Endothelial cell of umbilical vein (primary cell): ENCODE results near the gene IRF1. TPM values are rescaled to one million over a fixed set of nuclear protein-coding genes. Genes with fewer than 3 reads are reported as not detected.

Source experiments
- BruUV-seq: library from RNA; stranded (reverse); fragments of 400-500 nt; replicated peaks from 2 replicates; lab custom pipeline; 2021; lab: Mats Ljungman, UMichigan
- CTCF ChIA-PET: fragments of 300-600, 350-600 bp; sonication (Branson Sonifier 250); formaldehyde crosslinking; loops from one replicate; lab custom pipeline; 2021; ENCODE audit warnings: antibody characterized with exemption, inconsistent platforms; lab: Charles Lee
- POLR2A ChIA-PET: fragments of 300-600, 350-600 bp; sonication (Branson Sonifier 250); formaldehyde crosslinking; loops from one replicate; lab custom pipeline; 2021; ENCODE audit warnings: antibody characterized with exemption, inconsistent platforms; lab: Charles Lee
- DNase-seq: peaks from one replicate; pipeline ENCODE4 v3.0.0-alpha.2; 2011; ENCODE audit warnings: low read depth, low spot score
- FAIRE-seq: peaks from 2 replicates; lab custom pipeline; 2011; peaks lifted over from hg19 to GRCh38; lab: Jason Lieb, UNC
- H2AFZ ChIP-seq: 2 replicates; pipeline ENCODE4 v1.6.0; 2012; ENCODE audit warnings: low read depth, low read length, control low read depth, inconsistent platforms
- H3K27ac ChIP-seq: 2 replicates; pipeline ENCODE4 v1.5.1; 2011; ENCODE audit warnings: low read depth, mild to moderate bottlenecking, control low read depth, low read length, moderate library complexity; ENCODE audit not compliant: insufficient read depth
- H3K27me3 ChIP-seq, 2 experiments: 2 replicates each; pipeline versions ENCODE4 v1.6.0 to v1.6.1; 2011; ENCODE audit warnings: low read length in 2 of 2, mixed read lengths in 1 of 2; ENCODE audit not compliant: control insufficient read depth in 2 of 2, insufficient read depth in 2 of 2
- H3K36me3 ChIP-seq, 2 experiments: 2 replicates in 1 of 2; 3 replicates in 1 of 2; pipeline ENCODE4 v1.5.1; 2011; ENCODE audit warnings: low read length in 2 of 2, mild to moderate bottlenecking in 1 of 2, moderate library complexity in 1 of 2; ENCODE audit not compliant: control insufficient read depth in 2 of 2, insufficient read depth in 2 of 2; ENCODE audit errors: extremely low read depth in 1 of 2
- H3K4me1 ChIP-seq: 3 replicates; pipeline ENCODE4 v1.5.1; 2011; ENCODE audit warnings: mild to moderate bottlenecking, low read length; ENCODE audit not compliant: control insufficient read depth, insufficient read depth; ENCODE audit errors: extremely low read depth
- H3K4me2 ChIP-seq: 2 replicates; pipeline ENCODE4 v1.6.1; 2011; ENCODE audit warnings: low read length, control low read depth, mixed read lengths; ENCODE audit not compliant: insufficient read depth
- H3K4me3 ChIP-seq, 3 experiments: fragments of 200-600 bp in 1 of 3; sonication (generic), shearing (Covaris generic) in 1 of 3; replicated peaks in 1 of 3; 2 replicates each; pipeline ENCODE4 v1.5.1; 2011 to 2016; ENCODE audit warnings: control low read depth in 3 of 3, low read length in 3 of 3, mild to moderate bottlenecking in 2 of 3, inconsistent platforms in 1 of 3, low read depth in 1 of 3, moderate library complexity in 1 of 3; ENCODE audit not compliant: insufficient read depth in 1 of 3
- H3K79me2 ChIP-seq: 2 replicates; pipeline ENCODE4 v1.6.0; 2012; ENCODE audit warnings: low read length, inconsistent platforms; ENCODE audit not compliant: control insufficient read depth, insufficient read depth
- H3K9ac ChIP-seq: replicated peaks from 2 replicates; pipeline ENCODE3; 2011; ENCODE audit warnings: low read length, control low read depth; ENCODE audit not compliant: insufficient read depth; ENCODE audit errors: extremely low read depth
- H3K9me1 ChIP-seq: replicated peaks from 3 replicates; pipeline ENCODE4 v1.6.0; 2011; ENCODE audit warnings: mild to moderate bottlenecking, low read length; ENCODE audit not compliant: control insufficient read depth, insufficient read depth; ENCODE audit errors: extremely low read depth
- H3K9me3 ChIP-seq: replicated peaks from 2 replicates; pipeline ENCODE4 v1.5.1; 2012; ENCODE audit warnings: low read length, inconsistent platforms; ENCODE audit not compliant: control insufficient read depth, insufficient read depth
- H4K20me1 ChIP-seq: replicated peaks from 2 replicates; pipeline ENCODE3; 2011; ENCODE audit warnings: mild to moderate bottlenecking, low read length; ENCODE audit not compliant: control insufficient read depth, insufficient read depth; ENCODE audit errors: extremely low read depth
- CTCF ChIP-seq, 2 donors: IDR thresholded peaks; 1 replicate in 1 of 2; 2 replicates in 1 of 2; pipeline ENCODE4 v1.5.1; 2011; ENCODE audit warnings: low read length in 2 of 2, mild to moderate bottlenecking in 2 of 2, moderate library complexity in 2 of 2, control low read depth in 1 of 2, inconsistent platforms in 1 of 2, low read depth in 1 of 2; ENCODE audit not compliant: insufficient read depth in 1 of 2; ENCODE audit errors: extremely low read depth in 1 of 2
- EZH2 ChIP-seq: IDR thresholded peaks from 2 replicates; pipeline ENCODE4 v1.6.1; 2012; ENCODE audit warnings: borderline replicate concordance, low read depth, mild to moderate bottlenecking, moderate library complexity, low read length, inconsistent platforms; ENCODE audit not compliant: severe bottlenecking
- FOS ChIP-seq: IDR thresholded peaks from 2 replicates; pipeline ENCODE4 v1.6.1; 2011; ENCODE audit warnings: mild to moderate bottlenecking, low read length, moderate library complexity, borderline replicate concordance; ENCODE audit not compliant: insufficient read depth
- GATA2 ChIP-seq: IDR thresholded peaks from 2 replicates; pipeline ENCODE4 v1.7.0; 2011; ENCODE audit warnings: low read depth, mild to moderate bottlenecking, moderate library complexity, mixed read lengths, low read length; ENCODE audit not compliant: insufficient read length, insufficient read depth
- JUN ChIP-seq: IDR thresholded peaks from 2 replicates; pipeline ENCODE4 v1.6.1; 2011; ENCODE audit warnings: borderline replicate concordance, low read depth; ENCODE audit not compliant: insufficient read length, insufficient read depth
- MAX ChIP-seq: IDR thresholded peaks from 2 replicates; pipeline ENCODE4 v1.6.1; 2011; ENCODE audit not compliant: insufficient read depth, insufficient read length
- MYC ChIP-seq: IDR thresholded peaks from one replicate; pipeline ENCODE4 v1.6.1; 2011; ENCODE audit warnings: mild to moderate bottlenecking, low read depth, low read length
- POLR2A ChIP-seq: IDR thresholded peaks from 2 replicates; pipeline ENCODE4 v1.6.1; 2012; ENCODE audit warnings: low read depth, mild to moderate bottlenecking, control low read depth, low read length
- POLR2AphosphoS5 ChIP-seq: IDR thresholded peaks from 2 replicates; pipeline ENCODE4 v1.6.1; 2012; ENCODE audit warnings: low read depth, mild to moderate bottlenecking, control low read depth, low read length, moderate library complexity; ENCODE audit not compliant: insufficient read depth
- dilution Hi-C: fragments of 300-500 bp; cut with MboI; formaldehyde crosslinking; loops from one replicate; pipeline ENCODE4 v1.15.0; 2019; ENCODE audit warnings: low sequenced_read_pairs; ENCODE audit not compliant: extremely low pct_ligation_motif_present
- intact Hi-C: fragments of 100-400 bp; cut with micrococcal nuclease; formaldehyde crosslinking; loops from one replicate; pipeline ENCODE4 v1.10.0; 2022
- polyA plus RNA-seq, 4 experiments: library from polyadenylated mRNA; depleted of rRNA in 3 of 4; stranded (reverse) in 3 of 4; unstranded in 1 of 4; fragments of >200 nt; gene quantifications; 2 replicates each; pipeline versions ENCODE4 v1.2.1 to v1.2.3, GENCODE V29; 2011 to 2012; ENCODE audit warnings: missing spikeins in 1 of 4
- total RNA-seq: library from RNA; stranded (reverse); gene quantifications from 2 replicates; pipeline ENCODE4 v1.2.3, GENCODE V29; 2021

IRF1 gene
- total and polyA plus RNA-seq, 2 donors (not counting 3 experiments of a cell fraction or from before 2014, with no cell fraction given) = 12.3 to 28.0 TPM

- Histone ChIP-seq H3K36me3 (no peaks in the 10 kb centered on the region), H2AFZ (no peak overlapping the region), H3K27ac (no peak overlapping the region), H3K27me3 (no peaks in the 10 kb centered on the region), H4K20me1 (no peaks in the 10 kb centered on the region), H3K4me1 (peaks cover 32% of the 10 kb centered on the region), H3K9me3 (no peaks in the 10 kb centered on the region), H3K4me3 (no peak overlapping the region), H3K79me2 (no peaks in the 10 kb centered on the region), H3K9me1 (no peaks in the 10 kb centered on the region), H3K4me2 (no peak overlapping the region), H3K9ac (no peak overlapping the region)
- DNase-seq (no peak), FAIRE-seq (no peak)
- intact Hi-C loops = no loop called here
- ChIA-PET POLR2A (no interaction called here), CTCF (no interaction called here)
- dilution Hi-C loops = no loop called here
- TF ChIP-seq MAX (no peak), EZH2 (no peak), MYC (no peak), JUN (no peak), CTCF (IDR thresholded peaks at IDR 0.05; ENCODE audit: extremely low read depth in 1 of 2, insufficient read depth in 1 of 2, low read depth in 1 of 2, low read length in 2 of 2) (no peak), POLR2A (no peak), GATA2 (no peak), POLR2AphosphoS5 (no peak), FOS (no peak)
- no TSS peak for BruUV-seq
Measured at GRCh38 chr5:132461569-132462070, 29.0 kb downstream of the IRF1 start.
